ENCODE data around the gene CDH4.

The CDH4 gene

DNA sequence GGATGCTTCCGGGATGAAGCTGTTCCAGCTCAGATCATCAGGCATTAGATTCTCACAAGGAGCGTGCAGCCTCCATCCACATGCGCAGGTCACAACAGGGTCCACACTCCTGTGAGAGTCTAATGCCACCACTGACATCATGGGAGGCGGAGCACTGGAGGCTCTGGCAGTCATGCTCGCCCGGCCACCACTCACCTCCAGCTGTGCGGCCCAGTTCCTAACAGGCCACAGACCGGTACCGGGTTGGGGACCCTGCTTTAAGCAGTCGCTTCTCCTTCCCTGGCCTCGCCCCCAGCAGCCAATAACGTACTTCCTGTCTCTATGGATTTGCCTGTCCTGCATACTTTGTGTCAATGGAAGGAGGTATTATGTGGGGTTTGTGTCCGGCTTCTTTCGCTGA, 576.8 kb downstream of the CDH4 start:
- no peak overlapping the region for H3K27ac ChIP-seq
- no peak overlapping the region for H3K4me3 ChIP-seq (ENCODE audit: low read depth in 1 of 2, low read length in 1 of 2)
- peaks cover 22% of the 10 kb centered on the region for H3K27me3 ChIP-seq
- no peaks in the 10 kb centered on the region for H3K9me3 ChIP-seq
- no peak for TF ChIP-seq CTCF (IDR thresholded peaks at IDR 0.05)
- no peaks in the 10 kb centered on the region for H3K36me3 ChIP-seq
- H3K4me1 ChIP-seq (ENCODE audit: control insufficient read depth in 1 of 2, insufficient read depth in 1 of 2, low read depth in 1 of 2, low read length in 1 of 2) = no peaks in the 10 kb centered on the region

DNA sequence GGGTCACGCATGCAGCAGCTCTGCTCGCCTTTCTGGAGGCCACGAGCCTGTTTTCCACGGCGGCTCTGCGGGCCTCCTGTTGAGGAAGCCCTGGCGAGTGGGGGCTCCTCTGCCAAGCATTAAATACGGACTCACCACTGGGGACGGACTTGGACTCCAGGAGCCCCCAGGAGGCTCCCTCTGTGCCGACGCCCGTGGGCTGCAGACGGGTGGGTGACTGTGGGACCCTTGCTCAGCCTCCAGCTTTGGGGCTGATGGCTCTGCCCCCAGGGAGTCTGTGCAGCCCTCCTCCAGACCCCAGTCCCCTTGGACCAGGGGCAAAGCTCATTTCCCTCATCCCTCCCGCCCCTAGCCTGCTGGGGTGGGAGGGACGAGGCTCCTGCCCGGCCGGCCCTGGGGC, 577.5 kb downstream of the CDH4 start:
- H3K36me3 ChIP-seq = no peaks in the 10 kb centered on the region
- TF ChIP-seq CTCF (IDR thresholded peaks at IDR 0.05) = no peak
- H3K27ac ChIP-seq = no peak overlapping the region
- peaks cover 22% of the 10 kb centered on the region for H3K27me3 ChIP-seq
- H3K4me3 ChIP-seq (ENCODE audit: low read depth in 1 of 2, low read length in 1 of 2) = no peak overlapping the region
- no peaks in the 10 kb centered on the region for H3K4me1 ChIP-seq (ENCODE audit: control insufficient read depth in 1 of 2, insufficient read depth in 1 of 2, low read depth in 1 of 2, low read length in 1 of 2)
- no peaks in the 10 kb centered on the region for H3K9me3 ChIP-seq

DNA sequence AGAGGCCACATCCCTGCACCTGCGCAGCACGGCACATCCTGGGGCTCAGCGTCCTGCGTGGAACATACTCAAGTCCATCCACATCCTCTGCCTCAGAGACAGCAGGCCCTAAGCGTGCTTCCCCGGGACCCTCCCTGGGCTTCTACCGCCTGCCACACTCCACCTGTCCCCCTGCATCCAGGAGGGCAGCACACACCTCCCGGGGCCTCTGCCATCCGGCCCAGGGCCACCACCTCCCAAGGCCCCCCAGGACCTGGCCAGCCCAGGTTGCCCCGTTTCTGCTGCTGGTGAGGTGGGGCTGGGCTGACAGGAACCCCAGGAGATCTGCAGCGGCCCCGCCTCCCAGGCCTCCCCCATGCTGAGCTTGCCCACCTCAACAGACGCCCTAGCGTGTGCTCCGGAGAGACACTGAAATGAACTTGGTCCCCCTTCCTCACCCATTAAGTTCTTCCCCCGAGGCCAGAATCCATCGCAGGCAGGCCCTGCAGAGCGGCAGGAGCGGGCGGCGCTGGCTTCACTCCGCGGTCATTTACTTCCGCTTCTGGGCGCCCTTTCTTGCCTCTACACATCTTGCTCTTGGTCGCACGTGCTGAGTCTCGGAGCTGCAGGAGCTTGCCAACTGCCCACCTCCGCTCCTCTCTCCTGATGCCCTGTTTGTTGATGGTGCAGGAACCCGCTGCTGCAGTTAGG, 578.3 kb downstream of the CDH4 start:
- H3K36me3 ChIP-seq = no peaks in the 10 kb centered on the region
- no peak for TF ChIP-seq CTCF (IDR thresholded peaks at IDR 0.05)
- H3K27me3 ChIP-seq = peaks cover 22% of the 10 kb centered on the region
- H3K4me1 ChIP-seq (ENCODE audit: control insufficient read depth in 1 of 2, insufficient read depth in 1 of 2, low read depth in 1 of 2, low read length in 1 of 2) = no peaks in the 10 kb centered on the region
- H3K27ac ChIP-seq = no peak overlapping the region
- no peaks in the 10 kb centered on the region for H3K9me3 ChIP-seq
- no peak overlapping the region for H3K4me3 ChIP-seq (ENCODE audit: low read depth in 1 of 2, low read length in 1 of 2)

DNA sequence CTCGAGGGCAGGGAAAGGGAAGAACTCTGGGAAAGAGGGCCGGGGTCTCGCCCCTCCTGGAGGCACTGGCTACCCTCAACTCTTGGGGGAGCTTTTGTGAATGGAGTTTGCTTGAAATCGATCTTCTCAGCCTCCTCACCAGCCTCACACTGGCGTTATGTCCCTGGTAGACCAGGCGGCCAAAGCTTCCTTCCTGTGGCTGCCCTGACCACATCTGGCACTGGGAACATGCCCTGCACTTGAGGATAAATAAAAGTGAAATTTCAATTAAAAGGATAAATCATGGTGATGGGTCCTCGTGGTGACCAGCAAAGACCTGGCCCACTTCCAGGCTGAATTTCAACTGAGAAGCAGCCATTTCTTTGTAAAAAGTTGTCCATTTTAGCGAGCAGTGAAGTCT, 578.9 kb downstream of the CDH4 start:
- H3K4me3 ChIP-seq (ENCODE audit: low read depth in 1 of 2, low read length in 1 of 2) = no peak overlapping the region
- peaks cover 22% of the 10 kb centered on the region for H3K27me3 ChIP-seq
- H3K4me1 ChIP-seq (ENCODE audit: control insufficient read depth in 1 of 2, insufficient read depth in 1 of 2, low read depth in 1 of 2, low read length in 1 of 2) = no peaks in the 10 kb centered on the region
- TF ChIP-seq CTCF (IDR thresholded peaks at IDR 0.05) = no peak
- H3K9me3 ChIP-seq = no peaks in the 10 kb centered on the region
- H3K27ac ChIP-seq = no peak overlapping the region
- no peaks in the 10 kb centered on the region for H3K36me3 ChIP-seq

DNA sequence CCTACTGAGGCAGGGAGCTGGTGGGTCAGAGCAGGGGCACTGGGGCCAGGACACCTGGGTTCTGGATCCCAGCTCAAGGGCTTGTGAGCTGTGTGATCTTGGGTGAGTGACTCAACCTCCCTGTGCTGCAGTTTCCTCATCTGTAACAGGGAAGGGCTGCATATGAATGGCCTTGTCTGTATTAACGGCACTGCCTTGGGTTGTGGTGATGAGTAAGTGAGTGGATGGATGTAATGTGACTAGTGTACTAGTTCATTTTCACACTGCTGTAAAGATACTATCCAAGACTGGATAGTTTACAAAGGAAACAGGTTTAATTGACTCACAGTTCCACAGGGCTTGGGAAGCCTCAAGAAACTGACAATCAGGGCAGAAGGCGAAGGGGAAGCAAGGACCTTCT, 580.1 kb downstream of the CDH4 start:
- Histone ChIP-seq H3K36me3 (no peaks in the 10 kb centered on the region), H3K4me1 (ENCODE audit: control insufficient read depth in 1 of 2, insufficient read depth in 1 of 2, low read depth in 1 of 2, low read length in 1 of 2) (no peaks in the 10 kb centered on the region), H3K4me3 (ENCODE audit: low read depth in 1 of 2, low read length in 1 of 2) (no peak overlapping the region), H3K27ac (no peak overlapping the region), H3K27me3 (peaks cover 22% of the 10 kb centered on the region), H3K9me3 (no peaks in the 10 kb centered on the region)
- TF ChIP-seq CTCF (IDR thresholded peaks at IDR 0.05) = no peak
